HG03432 (cell line): ENCODE measurements around the gene COL5A1.

Experiments used
- ATAC-seq: cut with Tn5 transposase; IDR thresholded peaks from one replicate; pipeline ENCODE4 v1.9.1; 2021; ENCODE audit warnings: mild to moderate bottlenecking, moderate library complexity; ENCODE audit not compliant: unreplicated experiment

The COL5A1 gene

DNA sequence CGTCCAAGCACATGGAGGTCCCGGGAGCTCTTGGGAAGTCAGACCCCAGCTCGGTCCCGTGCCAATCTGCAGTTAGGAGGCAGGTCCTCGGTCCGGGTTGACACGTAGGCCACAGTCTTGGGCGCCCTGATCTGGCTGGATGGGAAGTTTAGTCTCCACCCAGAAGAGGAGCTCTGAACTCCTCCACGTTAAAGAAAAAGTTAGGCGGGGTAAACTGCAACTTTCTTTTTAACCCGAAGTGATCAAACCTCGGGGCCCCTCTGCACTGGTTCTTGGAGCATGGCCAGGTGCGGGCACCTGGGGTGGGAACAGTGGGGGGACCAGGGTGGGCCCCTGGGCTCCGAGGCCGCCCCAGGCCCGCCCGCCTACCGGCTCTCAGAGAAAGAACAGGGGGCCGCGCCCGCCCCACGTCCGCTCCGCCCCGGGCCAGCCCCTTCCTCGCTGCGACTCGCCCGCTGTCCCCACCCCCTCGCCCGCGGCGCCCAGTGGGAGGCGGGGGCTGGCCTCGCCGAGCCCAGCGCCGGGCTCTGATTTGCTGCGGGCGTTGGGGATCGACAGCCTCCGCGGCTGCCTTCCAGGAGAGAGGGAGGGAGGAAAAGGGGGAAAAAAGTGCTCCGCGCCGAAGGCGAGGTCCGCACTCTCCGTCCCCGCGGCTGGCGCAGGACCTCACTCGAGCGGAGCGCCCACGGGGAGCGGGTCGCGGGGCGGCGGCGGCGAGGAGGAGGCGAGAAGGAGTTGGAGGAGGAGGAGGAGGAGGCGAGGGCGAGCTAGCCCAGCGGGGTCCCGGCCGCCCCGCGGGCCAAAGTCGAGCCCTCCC, at the start of gene COL5A1:
Gene COL5A1 (plus strand): TSS at position 631 of the 817 bp plus-strand sequence. CDS start 385 bp downstream, outside the sequence.
- no peak for ATAC-seq

GRCh38 chr9:134592018-134592818, 49.4 kb upstream of the COL5A1 start:
- ATAC-seq: no peak

DNA sequence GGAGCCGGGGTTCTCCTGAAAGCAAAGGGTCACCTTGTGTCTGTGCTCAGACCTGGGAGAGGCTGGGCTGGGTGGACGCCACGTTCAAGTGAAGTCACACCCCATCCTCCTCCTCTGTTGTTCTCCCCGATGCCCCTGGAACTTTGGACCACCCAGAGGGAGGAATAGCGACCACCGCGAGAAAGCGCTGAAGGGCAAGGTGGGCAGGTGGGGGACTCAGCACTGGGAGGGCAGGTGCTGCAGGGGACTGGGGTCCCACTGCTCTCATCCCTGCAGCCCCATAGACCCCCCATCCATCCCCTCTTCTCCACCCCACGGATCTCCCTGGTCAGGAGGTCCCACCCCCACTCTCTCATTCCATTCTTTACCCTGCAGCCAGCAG, 48.8 kb upstream of the COL5A1 start:
- no peak for ATAC-seq

DNA sequence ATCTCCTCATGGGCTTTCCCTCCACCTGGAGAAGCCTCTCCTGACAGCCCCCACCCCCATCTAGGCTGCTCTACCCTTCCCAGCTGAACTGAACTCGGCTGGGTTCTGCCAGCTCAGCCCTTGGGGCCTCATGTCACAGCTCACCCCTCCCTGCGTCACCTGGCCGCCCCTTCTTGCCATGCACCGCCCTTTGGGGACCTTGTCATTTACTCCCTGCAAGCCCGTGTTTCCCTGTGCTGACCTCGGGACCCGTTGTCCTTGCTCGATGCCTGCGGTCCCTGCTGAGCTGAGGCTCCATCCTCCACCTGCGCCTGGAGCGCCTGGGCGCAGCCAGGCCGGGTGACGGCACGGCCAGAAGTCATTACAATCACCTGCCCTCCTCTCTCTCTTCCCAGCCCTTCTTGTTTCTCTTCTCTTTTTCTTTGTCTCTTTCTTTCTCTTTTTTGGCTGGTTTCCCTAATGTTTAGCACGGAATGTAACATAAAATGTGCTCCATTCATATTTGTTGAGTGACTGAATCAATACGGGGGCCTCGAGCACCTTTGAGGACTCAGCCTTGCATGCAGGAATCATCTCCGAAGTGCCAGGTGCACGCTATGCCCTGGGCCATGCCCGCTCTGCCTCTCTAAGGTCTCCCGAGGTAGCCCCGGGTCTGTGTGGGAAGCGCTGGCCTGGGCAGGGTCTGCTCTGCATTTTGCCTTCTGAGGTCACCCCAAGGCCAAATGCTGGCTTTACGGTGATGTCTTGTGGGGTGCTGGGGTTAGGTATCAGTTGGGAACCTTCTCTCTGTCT, 48.1 kb upstream of the COL5A1 start:
- no peak for ATAC-seq

GRCh38 chr9:134594078-134594941, 47.3 kb upstream of the COL5A1 start:
- no peak for ATAC-seq

GRCh38 chr9:134595014-134595413, 46.6 kb upstream of the COL5A1 start:
- no peak for ATAC-seq

GRCh38 chr9:134597041-134597913, 44.3 kb upstream of the COL5A1 start:
- ATAC-seq: no peak

- ATAC-seq: no peak
Measured at GRCh38 chr9:134597957-134598883, 43.4 kb upstream of the COL5A1 start.

GRCh38 chr9:134598884-134599245, 42.7 kb upstream of the COL5A1 start:
- no peak for ATAC-seq

GRCh38 chr9:134600371-134600770, 41.2 kb upstream of the COL5A1 start:
- ATAC-seq: no peak

DNA sequence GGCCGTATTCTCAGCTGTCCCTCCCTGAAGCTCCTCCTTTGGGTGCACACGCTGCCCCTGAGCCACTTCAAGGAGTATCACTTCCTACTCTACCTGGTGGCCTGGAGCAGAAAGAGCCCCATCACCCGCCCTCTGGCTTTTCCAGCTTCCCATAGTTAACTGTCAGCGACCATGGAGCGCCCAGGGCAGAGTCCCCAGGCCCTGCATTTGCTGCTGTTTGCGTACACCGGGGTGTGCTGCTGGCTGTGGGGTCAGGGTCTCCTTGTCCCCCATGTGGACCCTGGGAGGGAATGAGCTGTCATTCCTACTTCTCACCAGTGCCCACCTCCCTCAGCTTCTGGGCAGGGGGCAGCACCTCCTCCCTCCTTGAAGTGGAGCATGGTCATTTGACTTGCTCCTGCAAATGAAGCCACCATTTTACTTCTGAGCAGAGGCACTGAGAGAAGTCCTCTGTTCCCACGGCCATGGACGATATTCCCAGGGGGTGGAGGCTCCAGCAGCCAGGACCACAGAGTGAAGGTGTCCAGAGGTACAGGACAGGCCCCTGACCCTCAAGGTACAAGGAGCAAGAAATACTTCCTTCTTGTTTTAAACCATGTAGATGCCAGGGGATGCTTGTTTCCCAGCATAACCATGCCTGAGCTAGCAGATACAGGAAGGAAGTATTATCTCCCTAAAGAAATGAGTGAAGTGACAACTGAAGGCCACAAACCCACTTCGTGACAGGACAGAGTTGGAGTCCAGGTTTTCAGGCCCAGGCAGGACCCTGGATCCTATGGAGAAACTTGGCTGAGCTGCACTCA, 40.6 kb upstream of the COL5A1 start:
- ATAC-seq: no peak

DNA sequence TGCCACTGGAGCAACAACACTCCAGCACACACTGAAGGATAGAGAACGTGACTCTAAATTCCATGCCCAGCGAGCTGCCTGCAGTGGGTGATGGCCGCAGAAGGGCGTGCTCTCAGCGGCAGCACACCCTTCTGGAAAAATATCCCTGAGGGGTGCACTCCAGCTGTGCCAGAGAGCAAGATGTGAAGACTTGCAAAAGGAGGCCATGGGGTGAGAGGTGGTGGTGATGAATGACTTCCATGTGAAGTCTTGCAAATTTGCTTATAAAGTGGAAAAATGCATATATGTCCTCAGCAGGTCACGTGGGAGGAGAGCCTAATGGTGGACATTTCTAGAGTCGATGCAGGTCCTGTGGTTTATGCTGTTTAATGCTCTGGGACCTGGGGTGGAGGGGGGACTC, 39.8 kb upstream of the COL5A1 start:
- ATAC-seq: no peak

DNA sequence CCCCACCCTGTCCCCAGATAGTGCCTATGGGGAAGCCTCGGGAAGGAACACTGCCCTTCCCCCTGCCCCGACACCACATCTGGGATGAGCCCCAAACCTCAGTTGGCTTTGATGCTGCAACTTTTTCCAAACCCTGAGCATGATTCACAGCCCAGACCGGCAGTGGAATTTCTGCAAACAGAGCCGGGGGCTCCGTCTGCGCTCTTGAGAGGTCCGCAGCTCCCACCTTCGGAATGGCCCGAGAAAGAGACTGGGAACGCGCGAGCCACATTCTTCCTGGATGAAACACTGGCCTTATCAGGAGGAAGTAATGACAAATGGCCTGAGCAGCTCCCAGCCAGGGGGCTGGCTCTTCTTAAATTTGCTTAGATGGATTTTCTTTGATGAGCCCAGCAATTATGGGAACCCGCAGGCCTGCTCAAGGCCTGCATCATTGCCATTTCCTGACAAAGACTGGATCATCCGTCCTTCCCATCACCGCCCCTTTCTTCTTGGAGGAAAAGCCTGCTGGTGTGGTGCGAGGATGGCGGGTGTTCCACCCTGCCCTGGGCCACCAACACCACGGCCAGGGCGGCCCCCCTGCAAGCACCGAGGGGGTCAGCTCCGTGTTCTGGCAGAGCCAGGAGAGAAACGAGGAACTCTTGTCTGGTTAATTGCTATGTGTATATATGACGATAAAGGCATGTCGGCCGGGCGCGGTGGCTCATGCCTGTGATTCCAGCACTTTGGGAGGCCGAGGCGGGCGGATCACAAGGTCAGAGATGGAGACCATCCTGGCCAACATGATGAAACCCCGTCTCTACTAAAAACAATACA, 38.8 kb upstream of the COL5A1 start:
- ATAC-seq: no peak

- no peak for ATAC-seq
Measured at GRCh38 chr9:134604834-134605233, 36.8 kb upstream of the COL5A1 start.

DNA sequence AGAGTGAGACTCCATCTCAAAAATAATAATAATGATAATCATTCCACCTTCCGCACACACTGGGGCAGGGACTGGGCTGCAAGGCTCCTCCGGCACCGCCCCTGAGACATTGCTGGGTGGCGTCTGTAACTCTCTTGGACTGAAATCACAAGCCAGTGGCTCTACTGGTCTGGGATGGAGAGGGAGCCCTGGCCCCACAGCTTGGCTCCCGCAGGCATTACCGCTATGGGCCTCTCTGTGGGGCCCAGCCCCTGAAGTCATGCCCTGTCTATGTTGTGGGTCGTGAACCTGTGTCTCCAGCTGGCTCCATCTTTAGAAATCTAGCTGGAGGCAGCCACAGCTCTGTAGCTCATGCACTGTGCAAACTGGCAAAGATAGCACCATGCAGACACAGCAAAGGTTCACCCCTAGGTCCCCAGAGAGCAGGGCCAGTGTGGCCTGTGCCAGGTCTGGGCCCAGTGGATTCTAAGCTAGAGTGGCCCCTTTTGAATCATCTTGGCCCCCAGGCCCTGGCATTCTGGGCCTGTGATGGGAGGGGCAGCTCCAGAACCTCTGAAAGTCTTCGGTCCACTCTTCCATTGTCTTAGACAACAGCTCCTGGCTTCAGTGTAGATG, 36.1 kb upstream of the COL5A1 start:
- no peak for ATAC-seq

- ATAC-seq: no peak
Measured at GRCh38 chr9:134605966-134606357, 35.6 kb upstream of the COL5A1 start.
